Activated T-cell treated with anti-CD3 and anti-CD28 coated beads, Interleukin-2, amount 50 U/mL, for 4 hours (primary cell): ENCODE measurements around the gene MAP3K12. TPM values are rescaled to one million over a fixed set of nuclear protein-coding genes. Genes with fewer than 3 reads are reported as not detected.

Experiments
- ATAC-seq, 2 donors: fragments of 200-7000 bp; cut with Tn5 transposase; one replicate each; pipeline ENCODE4 v1.10.0; 2021
- DNase-seq: peaks from one replicate; pipeline ENCODE4 v3.0.0-alpha.2; 2020
- H3K27me3 Mint-ChIP-seq: one replicate; pipeline ENCODE4 v1.8.0; 2021; ENCODE audit warnings: low read depth, mixed read lengths
- H3K36me3 Mint-ChIP-seq: one replicate; pipeline ENCODE4 v1.8.0; 2022; ENCODE audit warnings: mixed read lengths; ENCODE audit not compliant: insufficient read depth
- H3K4me1 Mint-ChIP-seq: one replicate; pipeline ENCODE4 v1.8.0; 2021; ENCODE audit warnings: low read depth, mixed read lengths
- H3K4me3 Mint-ChIP-seq: one replicate; pipeline ENCODE4 v1.8.0; 2021; ENCODE audit warnings: mild to moderate bottlenecking, moderate library complexity, mixed read lengths
- H3K9me3 Mint-ChIP-seq: one replicate; pipeline ENCODE4 v1.8.0; 2021; ENCODE audit warnings: mixed read lengths
- total RNA-seq, 3 donors: library from RNA; stranded (reverse); gene quantifications; one replicate each; pipeline ENCODE4 v1.2.1, GENCODE V29; 2021

The MAP3K12 gene
- total RNA-seq, 3 donors from 2014 or later, result 6.5 to 8.4 (median 7.7) TPM

GRCh38 chr12:53478865-53479264 is 20.4 kb downstream of the MAP3K12 start:
- H3K4me3 Mint-ChIP-seq, result no peak overlapping the region
- peaks cover 42% of the 10 kb centered on the region for H3K36me3 Mint-ChIP-seq
- no peaks in the 10 kb centered on the region for H3K9me3 Mint-ChIP-seq
- H3K4me1 Mint-ChIP-seq, result peaks cover 25% of the 10 kb centered on the region
- H3K27me3 Mint-ChIP-seq, result no peaks in the 10 kb centered on the region
- ATAC-seq (no peak), DNase-seq (no peak)

DNA sequence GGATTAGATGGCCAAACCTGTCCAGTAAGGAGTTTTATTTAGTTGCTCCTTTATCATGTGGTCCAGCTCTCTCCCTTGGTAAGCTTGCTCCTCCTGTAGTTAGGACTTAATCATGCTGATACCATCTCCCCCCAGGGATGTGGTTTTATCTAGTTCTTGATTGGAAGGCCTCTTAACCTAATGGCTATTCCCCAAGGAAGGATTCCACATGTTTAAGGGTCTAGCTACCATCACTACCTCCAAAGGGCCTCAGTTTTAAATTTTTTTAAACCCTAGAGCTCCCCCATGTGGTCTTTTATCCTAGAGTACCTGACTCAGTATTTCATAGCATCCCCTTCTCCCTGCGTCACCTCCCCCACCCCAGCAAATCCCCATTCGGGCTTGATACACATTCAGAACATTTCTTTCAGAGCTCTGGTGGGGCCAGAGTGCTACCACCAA is 22.5 kb downstream of the MAP3K12 start:
- Mint-ChIP-seq H3K4me3 (no peak overlapping the region), H3K36me3 (peaks cover 42% of the 10 kb centered on the region), H3K27me3 (no peaks in the 10 kb centered on the region), H3K4me1 (peaks cover 43% of the 10 kb centered on the region), H3K9me3 (no peaks in the 10 kb centered on the region)
- DNase-seq (no peak), ATAC-seq (peak in 1 of 2 donors; percentile 20)

GRCh38 chr12:53474819-53475218 is 24.4 kb downstream of the MAP3K12 start:
- Mint-ChIP-seq H3K4me1 (peaks cover 53% of the 10 kb centered on the region), H3K9me3 (no peaks in the 10 kb centered on the region), H3K4me3 (peak overlapping the region; percentile 57), H3K27me3 (no peaks in the 10 kb centered on the region), H3K36me3 (peaks cover 42% of the 10 kb centered on the region)
- DNase-seq, result no peak
- ATAC-seq, result no peak

DNA sequence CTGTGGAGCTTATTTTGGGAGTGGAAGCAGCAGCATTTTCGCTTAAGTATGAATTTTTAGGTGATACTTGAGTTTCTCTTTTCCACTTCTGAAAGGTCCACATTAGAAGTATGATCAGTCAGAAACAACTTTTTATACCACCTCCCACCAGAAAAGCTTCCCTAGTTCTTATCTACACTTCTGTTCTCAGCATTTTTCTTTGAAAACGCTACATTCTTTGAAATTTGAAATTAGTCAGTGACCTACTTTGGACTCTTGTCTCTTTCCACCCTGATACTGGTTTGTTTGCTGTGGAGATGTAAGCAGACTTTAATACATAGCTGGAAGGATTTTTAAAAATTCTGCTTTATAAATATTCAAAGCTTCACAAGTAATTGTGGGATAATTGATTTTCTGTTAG is 25.2 kb downstream of the MAP3K12 start:
- no peak for ATAC-seq
- peaks cover 53% of the 10 kb centered on the region for H3K4me1 Mint-ChIP-seq
- DNase-seq, result no peak
- no peaks in the 10 kb centered on the region for H3K9me3 Mint-ChIP-seq
- H3K27me3 Mint-ChIP-seq, result no peaks in the 10 kb centered on the region
- H3K4me3 Mint-ChIP-seq, result peak overlapping the region; percentile 57
- peaks cover 41% of the 10 kb centered on the region for H3K36me3 Mint-ChIP-seq

- Mint-ChIP-seq H3K27me3 (no peaks in the 10 kb centered on the region), H3K4me1 (peaks cover 50% of the 10 kb centered on the region), H3K36me3 (peaks cover 45% of the 10 kb centered on the region), H3K4me3 (peak overlapping the region; percentile 33), H3K9me3 (no peaks in the 10 kb centered on the region)
- DNase-seq (no peak), ATAC-seq (no peak)
These were observed 27.1 kb downstream of the MAP3K12 start for GRCh38 chr12:53472056-53472582.

DNA sequence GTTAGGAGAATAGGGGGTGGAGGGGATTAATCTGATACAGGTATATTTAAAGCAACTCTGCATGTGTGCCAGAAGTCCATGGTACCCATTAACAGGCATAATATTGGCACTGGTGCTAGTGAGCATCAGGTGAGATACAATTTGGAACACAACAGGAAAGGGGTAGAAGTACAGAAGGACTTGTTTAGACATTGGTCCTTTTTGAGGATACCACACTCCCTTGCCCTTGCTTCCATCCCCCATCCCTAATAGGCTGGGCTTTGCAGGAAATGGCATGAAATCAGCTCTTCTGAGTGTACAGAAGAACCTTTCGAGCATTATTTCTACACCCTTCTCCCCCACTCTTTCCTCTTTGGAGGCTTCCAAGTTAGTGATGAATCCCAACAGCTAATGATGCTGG is 31.0 kb downstream of the MAP3K12 start:
- no peaks in the 10 kb centered on the region for H3K27me3 Mint-ChIP-seq
- H3K4me1 Mint-ChIP-seq, result peaks cover 41% of the 10 kb centered on the region
- no peak for DNase-seq
- no peak overlapping the region for H3K4me3 Mint-ChIP-seq
- no peak for ATAC-seq
- no peaks in the 10 kb centered on the region for H3K9me3 Mint-ChIP-seq
- H3K36me3 Mint-ChIP-seq, result peaks cover 55% of the 10 kb centered on the region

DNA sequence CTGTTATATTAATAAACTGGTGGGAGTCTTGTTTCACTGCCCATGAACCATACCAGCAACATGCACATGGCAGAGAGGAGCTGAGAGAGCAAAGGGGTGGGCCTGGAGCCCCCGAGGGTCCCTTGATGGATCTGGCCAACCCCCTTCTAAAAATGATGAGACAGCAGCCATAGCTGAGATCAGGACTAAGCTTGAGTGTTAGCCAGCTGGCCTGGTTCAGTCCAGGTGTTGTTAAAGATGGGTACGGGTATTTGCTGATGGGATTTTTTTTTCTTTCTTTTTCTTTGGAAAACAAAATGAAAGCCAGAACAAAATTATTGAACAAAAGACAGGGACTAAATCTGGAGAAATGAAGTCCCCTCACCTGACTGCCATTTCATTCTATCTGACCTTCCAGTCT is 31.4 kb downstream of the MAP3K12 start:
- ATAC-seq (no peak), DNase-seq (no peak)
- no peaks in the 10 kb centered on the region for H3K27me3 Mint-ChIP-seq
- H3K36me3 Mint-ChIP-seq, result peaks cover 57% of the 10 kb centered on the region
- peaks cover 42% of the 10 kb centered on the region for H3K4me1 Mint-ChIP-seq
- H3K9me3 Mint-ChIP-seq, result no peaks in the 10 kb centered on the region
- no peak overlapping the region for H3K4me3 Mint-ChIP-seq

DNA sequence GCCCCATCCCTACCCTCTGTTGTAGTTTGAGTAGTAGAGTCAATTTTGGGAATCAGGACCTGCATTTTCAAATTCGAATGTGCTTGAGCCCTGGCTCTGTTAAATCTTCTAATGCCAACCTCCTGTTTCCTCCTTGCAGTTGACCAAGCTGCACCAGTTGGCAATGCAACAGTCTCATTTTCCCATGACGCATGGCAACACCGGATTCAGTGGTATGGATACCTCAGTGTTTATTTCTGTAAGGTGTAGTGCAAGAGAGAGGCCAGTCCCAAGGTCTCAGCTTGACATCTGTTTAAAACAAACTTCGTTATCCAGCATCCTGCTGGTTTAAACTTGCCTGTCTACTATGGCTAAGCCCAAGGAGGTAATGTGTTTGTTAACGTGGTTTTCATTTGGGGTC is 32.2 kb downstream of the MAP3K12 start:
- Mint-ChIP-seq H3K36me3 (peaks cover 58% of the 10 kb centered on the region), H3K27me3 (no peaks in the 10 kb centered on the region), H3K4me1 (peaks cover 38% of the 10 kb centered on the region), H3K9me3 (no peaks in the 10 kb centered on the region), H3K4me3 (no peak overlapping the region)
- DNase-seq (no peak), ATAC-seq (no peak)

DNA sequence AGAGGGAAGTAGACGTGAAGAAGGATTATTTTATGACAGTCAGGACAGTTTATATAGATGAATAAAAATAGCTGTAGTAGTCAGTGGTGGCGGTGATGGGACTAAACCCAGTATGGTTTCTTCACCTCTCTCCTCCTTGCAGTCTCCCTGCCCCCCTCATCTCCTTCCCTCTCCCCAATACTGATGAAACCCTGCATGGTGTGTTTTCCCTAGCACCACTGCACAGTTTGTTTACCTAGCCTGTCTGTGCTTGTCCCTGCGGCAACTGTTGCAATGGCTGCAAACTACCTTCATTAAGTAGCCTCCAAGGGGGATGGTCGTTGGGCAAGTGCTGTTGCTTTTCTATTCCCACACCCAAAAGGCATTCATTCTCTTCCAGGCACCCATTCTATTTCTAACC is 32.6 kb downstream of the MAP3K12 start:
- Mint-ChIP-seq H3K9me3 (no peaks in the 10 kb centered on the region), H3K4me1 (peaks cover 34% of the 10 kb centered on the region), H3K4me3 (no peak overlapping the region), H3K27me3 (no peaks in the 10 kb centered on the region), H3K36me3 (peaks cover 59% of the 10 kb centered on the region)
- ATAC-seq, result no peak
- DNase-seq, result no peak

GRCh38 chr12:53465679-53466078 is 33.6 kb downstream of the MAP3K12 start:
- peaks cover 35% of the 10 kb centered on the region for H3K4me1 Mint-ChIP-seq
- peaks cover 60% of the 10 kb centered on the region for H3K36me3 Mint-ChIP-seq

DNA sequence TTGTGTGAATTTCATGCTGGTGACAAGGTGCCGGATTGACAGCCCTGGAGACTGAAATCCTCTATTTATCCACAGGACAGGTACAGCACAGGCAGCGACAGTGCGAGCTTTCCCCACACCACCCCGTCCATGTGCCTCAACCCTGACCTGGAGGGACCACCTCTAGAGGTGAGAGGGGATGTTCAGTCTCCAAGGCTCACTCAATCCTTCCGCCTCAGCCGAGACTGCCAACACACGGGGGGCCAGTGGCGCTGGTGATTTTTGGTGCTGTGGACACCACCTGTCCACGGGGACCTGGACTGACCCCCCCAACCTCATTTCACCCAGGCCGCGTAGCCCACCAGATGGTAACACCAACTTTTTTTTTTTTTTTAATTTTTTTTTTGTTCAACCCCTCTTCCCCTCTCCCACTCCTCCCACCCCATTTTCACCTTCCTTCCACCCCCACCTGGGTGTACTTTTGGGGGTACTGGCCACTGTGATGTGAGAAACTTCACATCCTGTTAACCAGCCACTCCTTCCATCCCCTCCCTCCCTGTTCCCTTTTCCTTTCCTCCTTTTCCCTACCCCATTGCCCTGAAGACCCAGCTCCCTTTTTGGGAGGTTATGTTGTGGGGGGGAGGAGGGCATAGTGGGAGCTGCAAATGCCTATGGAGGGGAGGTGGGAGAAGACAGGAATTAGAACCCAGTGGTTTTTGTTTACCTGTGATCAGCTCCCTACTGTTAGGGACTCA is 34.4 kb downstream of the MAP3K12 start:
- H3K36me3 Mint-ChIP-seq, result peaks cover 67% of the 10 kb centered on the region
- no peak for ATAC-seq
- H3K27me3 Mint-ChIP-seq, result no peaks in the 10 kb centered on the region
- DNase-seq, result no peak
- H3K4me1 Mint-ChIP-seq, result peaks cover 39% of the 10 kb centered on the region
- H3K9me3 Mint-ChIP-seq, result no peaks in the 10 kb centered on the region
- H3K4me3 Mint-ChIP-seq, result no peak overlapping the region

More at GRCh38 chr12:53465679-53466078, 33.6 kb downstream of the MAP3K12 start:
- ATAC-seq (no peak), DNase-seq (no peak)
- no peaks in the 10 kb centered on the region for H3K27me3 Mint-ChIP-seq
- H3K9me3 Mint-ChIP-seq, result no peaks in the 10 kb centered on the region
- H3K4me3 Mint-ChIP-seq, result no peak overlapping the region

GRCh38 chr12:53463802-53464560 is 35.3 kb downstream of the MAP3K12 start:
- no peak overlapping the region for H3K4me3 Mint-ChIP-seq
- H3K9me3 Mint-ChIP-seq, result no peaks in the 10 kb centered on the region
- peaks cover 42% of the 10 kb centered on the region for H3K4me1 Mint-ChIP-seq
- H3K36me3 Mint-ChIP-seq, result peaks cover 73% of the 10 kb centered on the region
- no peaks in the 10 kb centered on the region for H3K27me3 Mint-ChIP-seq
- DNase-seq (no peak), ATAC-seq (peak in 1 of 2 donors; percentile 27)

DNA sequence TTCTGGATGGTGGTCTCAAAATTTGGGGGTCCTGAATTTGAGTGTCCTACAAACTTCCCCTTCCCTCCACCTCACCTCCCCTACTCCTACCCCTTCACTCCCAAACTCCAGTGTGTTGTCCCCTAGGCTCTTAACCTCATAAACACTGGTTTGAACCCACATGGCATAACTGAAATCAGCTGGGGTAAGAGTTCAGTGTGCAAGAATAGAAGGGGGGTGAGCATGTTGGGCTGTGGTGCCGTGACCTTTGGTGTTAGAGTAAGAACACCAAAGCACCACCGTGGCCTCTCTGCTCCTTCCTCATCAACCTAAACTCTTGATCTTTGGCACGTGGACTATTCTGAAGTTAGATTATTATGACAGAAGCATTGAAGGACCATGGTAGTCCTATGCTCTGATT is 36.3 kb downstream of the MAP3K12 start:
- DNase-seq, result no peak
- no peak for ATAC-seq
- Mint-ChIP-seq H3K9me3 (no peaks in the 10 kb centered on the region), H3K4me1 (peaks cover 44% of the 10 kb centered on the region), H3K4me3 (no peak overlapping the region), H3K36me3 (peaks cover 75% of the 10 kb centered on the region), H3K27me3 (no peaks in the 10 kb centered on the region)

GRCh38 chr12:53461591-53461990 is 37.7 kb downstream of the MAP3K12 start:
- DNase-seq, result no peak
- peaks cover 41% of the 10 kb centered on the region for H3K4me1 Mint-ChIP-seq
- peaks cover 70% of the 10 kb centered on the region for H3K36me3 Mint-ChIP-seq
- H3K4me3 Mint-ChIP-seq, result no peak overlapping the region
- no peak for ATAC-seq
- no peaks in the 10 kb centered on the region for H3K9me3 Mint-ChIP-seq
- H3K27me3 Mint-ChIP-seq, result no peaks in the 10 kb centered on the region

- Mint-ChIP-seq H3K36me3 (peaks cover 67% of the 10 kb centered on the region), H3K9me3 (no peaks in the 10 kb centered on the region), H3K27me3 (no peaks in the 10 kb centered on the region), H3K4me3 (no peak overlapping the region), H3K4me1 (peaks cover 42% of the 10 kb centered on the region)
- DNase-seq, result no peak
- ATAC-seq, result no peak
These were observed 38.2 kb downstream of the MAP3K12 start for GRCh38 chr12:53461059-53461458.
